Measurements from ENCODE around the gene GLYATL2.

GLYATL2 gene

DNA sequence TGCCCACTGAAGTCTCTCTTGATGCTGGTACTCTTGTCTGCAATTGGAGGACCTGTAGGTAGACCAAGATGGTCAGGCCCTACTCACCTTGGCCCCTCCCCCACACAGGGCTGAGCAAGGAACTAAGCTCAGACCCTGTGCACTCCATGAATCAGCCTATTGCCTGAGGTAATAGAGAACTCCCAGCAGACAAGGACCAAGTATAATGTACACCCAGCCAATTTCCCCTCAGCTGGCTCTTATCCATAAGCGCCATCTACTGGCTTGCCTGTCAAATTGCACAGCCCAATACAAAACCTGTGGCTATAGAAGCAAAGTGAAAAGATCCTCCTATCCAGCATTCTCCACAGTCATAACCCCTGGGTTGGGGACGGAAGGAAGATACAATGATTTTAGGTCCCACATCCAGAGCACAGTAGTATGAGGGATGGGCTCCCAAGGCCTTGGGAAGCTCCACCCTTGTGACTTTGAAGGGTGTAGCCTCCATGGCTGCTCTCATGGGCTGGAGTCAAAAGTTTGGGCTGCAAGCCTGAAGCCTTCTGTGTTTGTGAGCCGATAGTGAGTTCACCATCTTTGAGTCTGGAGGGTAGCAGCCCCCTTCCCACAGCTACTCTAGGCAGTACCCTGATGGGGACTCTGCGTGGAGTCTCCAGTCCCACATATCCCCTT is 56.0 kb downstream of the GLYATL2 start:
- Histone ChIP-seq H3K4me1 (ENCODE audit: low read length) (no peaks in the 10 kb centered on the region), H3K27ac (ENCODE audit: low read length) (no peak overlapping the region), H3K36me3 (replicated peaks; ENCODE audit: low read depth, low read length) (no peaks in the 10 kb centered on the region), H3K9ac (ENCODE audit: low read length) (no peak overlapping the region), H3K4me3 (ENCODE audit: low read length) (no peak overlapping the region), H3K79me2 (ENCODE audit: low read length) (no peaks in the 10 kb centered on the region), H2AFZ (ENCODE audit: low read depth, low read length) (no peak overlapping the region), H3K27me3 (ENCODE audit: low read depth, low read length) (no peaks in the 10 kb centered on the region), H3K4me2 (ENCODE audit: low read length) (no peak overlapping the region), H4K20me1 (ENCODE audit: insufficient read depth, low read length) (no peaks in the 10 kb centered on the region), H3K9me3 (ENCODE audit: insufficient read depth, low read length) (peaks cover 3% of the 10 kb centered on the region; the same call in 1 of the 2 replicates)
- TF ChIP-seq EZH2phosphoT487 (IDR thresholded peaks at IDR 0.05; ENCODE audit: low read depth) (no peak), CTCF (IDR thresholded peaks at IDR 0.05; ENCODE audit: low read depth, low read length) (peak; percentile 98)

DNA sequence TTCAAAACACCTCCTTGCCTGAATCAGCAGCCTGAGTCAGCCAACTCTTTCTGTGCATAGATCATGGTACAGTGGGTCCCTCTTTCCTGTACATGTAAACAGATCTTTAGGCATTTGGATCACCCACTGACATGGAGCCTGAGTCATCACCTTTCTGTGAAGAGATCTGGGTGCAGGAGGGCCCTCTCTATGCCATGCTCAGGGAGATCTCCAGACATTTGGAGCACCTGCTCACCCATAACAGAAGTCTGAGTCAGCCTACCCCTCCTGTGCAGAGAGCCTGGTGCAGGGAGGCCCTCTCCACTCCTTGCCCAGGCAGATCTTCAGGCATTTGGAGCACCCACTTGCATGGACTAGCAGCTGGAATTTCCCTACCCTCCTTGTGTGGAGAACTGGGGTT is 56.6 kb downstream of the GLYATL2 start:
- no peak overlapping the region for H3K27ac ChIP-seq (ENCODE audit: low read length)
- no peak overlapping the region for H3K9ac ChIP-seq (ENCODE audit: low read length)
- no peaks in the 10 kb centered on the region for H3K79me2 ChIP-seq (ENCODE audit: low read length)
- no peaks in the 10 kb centered on the region for H3K36me3 ChIP-seq (replicated peaks; ENCODE audit: low read depth, low read length)
- H4K20me1 ChIP-seq (ENCODE audit: insufficient read depth, low read length): no peaks in the 10 kb centered on the region
- no peaks in the 10 kb centered on the region for H3K4me1 ChIP-seq (ENCODE audit: low read length)
- no peak overlapping the region for H3K4me3 ChIP-seq (ENCODE audit: low read length)
- no peak overlapping the region for H3K4me2 ChIP-seq (ENCODE audit: low read length)
- TF ChIP-seq CTCF (IDR thresholded peaks at IDR 0.05; ENCODE audit: low read depth, low read length) (no peak), EZH2phosphoT487 (IDR thresholded peaks at IDR 0.05; ENCODE audit: low read depth) (no peak)
- H2AFZ ChIP-seq (ENCODE audit: low read depth, low read length): no peak overlapping the region; the same call in 1 of the 2 replicates
- H3K27me3 ChIP-seq (ENCODE audit: low read depth, low read length): no peaks in the 10 kb centered on the region
- peaks cover 3% of the 10 kb centered on the region; the same call in 1 of the 2 replicates for H3K9me3 ChIP-seq (ENCODE audit: insufficient read depth, low read length)

DNA sequence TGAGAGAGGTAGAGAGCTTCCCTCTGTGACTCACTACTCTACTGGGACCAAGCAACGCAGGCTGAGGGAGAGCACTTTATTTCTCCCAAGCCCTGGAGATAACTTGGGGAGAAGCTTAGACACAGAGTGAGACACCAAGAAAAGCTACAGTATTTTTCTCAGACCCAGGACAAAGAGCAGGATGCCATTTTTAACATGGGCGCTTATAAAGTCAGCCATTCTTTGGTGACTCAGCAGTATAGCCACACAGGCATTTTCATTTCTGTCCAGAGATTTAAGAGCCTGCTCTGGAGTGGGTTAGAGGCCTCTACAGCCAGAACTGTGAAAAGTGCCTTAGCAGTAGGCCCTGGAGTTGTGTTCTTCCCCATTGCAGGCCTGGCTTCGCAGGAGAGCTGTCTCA is 57.8 kb downstream of the GLYATL2 start:
- Histone ChIP-seq H2AFZ (ENCODE audit: low read depth, low read length) (no peak overlapping the region), H3K4me3 (ENCODE audit: low read length) (no peak overlapping the region), H3K4me1 (ENCODE audit: low read length) (no peaks in the 10 kb centered on the region), H3K9ac (ENCODE audit: low read length) (no peak overlapping the region), H3K4me2 (ENCODE audit: low read length) (no peak overlapping the region), H3K27ac (ENCODE audit: low read length) (no peak overlapping the region), H3K27me3 (ENCODE audit: low read depth, low read length) (no peaks in the 10 kb centered on the region), H3K36me3 (replicated peaks; ENCODE audit: low read depth, low read length) (no peaks in the 10 kb centered on the region), H4K20me1 (ENCODE audit: insufficient read depth, low read length) (no peaks in the 10 kb centered on the region), H3K9me3 (ENCODE audit: insufficient read depth, low read length) (no peaks in the 10 kb centered on the region), H3K79me2 (ENCODE audit: low read length) (no peaks in the 10 kb centered on the region)
- TF ChIP-seq EZH2phosphoT487 (IDR thresholded peaks at IDR 0.05; ENCODE audit: low read depth) (no peak), CTCF (IDR thresholded peaks at IDR 0.05; ENCODE audit: low read depth, low read length) (no peak)

- Histone ChIP-seq H3K9ac (ENCODE audit: low read length) (no peak overlapping the region), H3K9me3 (ENCODE audit: insufficient read depth, low read length) (no peaks in the 10 kb centered on the region), H3K4me1 (ENCODE audit: low read length) (no peaks in the 10 kb centered on the region), H3K79me2 (ENCODE audit: low read length) (no peaks in the 10 kb centered on the region), H4K20me1 (ENCODE audit: insufficient read depth, low read length) (no peaks in the 10 kb centered on the region), H3K4me3 (ENCODE audit: low read length) (no peak overlapping the region), H3K36me3 (replicated peaks; ENCODE audit: low read depth, low read length) (no peaks in the 10 kb centered on the region), H3K4me2 (ENCODE audit: low read length) (no peak overlapping the region), H3K27ac (ENCODE audit: low read length) (no peak overlapping the region), H2AFZ (ENCODE audit: low read depth, low read length) (no peak overlapping the region), H3K27me3 (ENCODE audit: low read depth, low read length) (no peaks in the 10 kb centered on the region)
- TF ChIP-seq EZH2phosphoT487 (IDR thresholded peaks at IDR 0.05; ENCODE audit: low read depth) (no peak), CTCF (IDR thresholded peaks at IDR 0.05; ENCODE audit: low read depth, low read length) (no peak; the same call in 1 of the 2 replicates)
These were observed 59.5 kb downstream of the GLYATL2 start for GRCh38 chr11:58784995-58785394.
